NCI-H2107 (cell line): Measurements from ENCODE around the gene CHRNB4.
"Not testable (repeated sequence)": the region's sequence is repeated elsewhere in the genome, so short reads cannot be mapped to it uniquely, and the experiment has no call there.

Experiments used
- DNase-seq: peaks from one replicate; lab custom pipeline; 2025; lab: John Stamatoyannopoulos, UW

Gene CHRNB4

DNA sequence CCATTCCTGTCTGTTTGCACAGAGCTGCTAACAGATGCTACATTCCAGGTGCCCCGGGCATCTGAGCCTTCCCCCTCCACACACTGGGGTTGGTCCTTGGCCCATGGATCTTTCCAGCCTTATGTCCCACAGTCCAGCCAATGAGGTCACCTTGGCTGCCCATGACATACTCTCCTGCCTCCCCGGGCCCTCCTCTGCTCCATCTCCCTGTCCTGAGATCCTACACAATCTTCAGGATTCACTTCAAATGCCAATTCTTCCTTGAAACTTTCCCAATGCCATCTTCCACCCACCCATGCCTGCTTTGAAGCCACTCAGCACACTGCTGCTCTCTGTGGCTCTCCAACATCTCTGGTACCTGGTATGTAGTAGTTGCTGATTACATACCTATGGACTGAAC is 24.5 kb downstream of the CHRNB4 start:
- no peak for DNase-seq

DNA sequence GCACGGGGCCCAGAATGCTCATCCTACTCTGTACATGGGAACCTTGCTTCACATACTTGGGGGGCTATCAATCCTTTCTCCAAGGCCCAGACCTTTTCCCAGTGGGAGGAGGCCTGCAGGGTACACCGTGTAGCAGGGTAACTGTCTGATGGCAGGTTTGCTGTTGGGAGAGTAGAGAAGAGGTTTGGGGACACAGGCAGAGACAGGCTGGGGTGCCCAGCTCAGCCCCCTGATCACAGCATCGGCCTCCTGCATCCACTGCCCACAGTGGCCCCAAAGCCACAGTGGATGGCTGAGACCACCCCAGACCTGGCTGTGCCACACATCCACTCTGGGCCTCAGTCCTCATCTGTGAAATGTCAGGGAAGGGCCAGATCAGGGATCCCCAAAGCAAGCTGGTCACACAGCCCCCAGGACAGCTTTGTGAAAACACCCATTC is 25.8 kb downstream of the CHRNB4 start:
- no peak for DNase-seq

DNA sequence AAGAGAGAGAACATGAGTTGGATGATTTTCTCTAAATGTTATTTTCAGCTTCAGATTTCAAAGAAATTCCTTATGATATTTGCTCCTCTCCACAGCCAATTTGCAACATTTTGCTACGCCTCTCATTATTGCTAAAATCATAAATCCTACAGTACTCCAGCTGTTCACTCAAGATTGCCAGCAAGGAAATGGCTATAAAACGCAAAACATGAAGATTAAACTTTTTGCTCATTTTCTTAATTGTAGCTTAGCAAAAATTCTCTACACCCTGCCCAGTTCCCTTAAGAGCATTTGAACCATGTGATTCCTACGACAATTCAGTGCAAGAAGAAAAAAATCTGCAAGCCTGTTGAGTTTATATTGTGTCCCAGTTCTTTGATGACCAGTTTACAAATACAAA is 27.0 kb downstream of the CHRNB4 start:
- DNase-seq, result no peak

DNA sequence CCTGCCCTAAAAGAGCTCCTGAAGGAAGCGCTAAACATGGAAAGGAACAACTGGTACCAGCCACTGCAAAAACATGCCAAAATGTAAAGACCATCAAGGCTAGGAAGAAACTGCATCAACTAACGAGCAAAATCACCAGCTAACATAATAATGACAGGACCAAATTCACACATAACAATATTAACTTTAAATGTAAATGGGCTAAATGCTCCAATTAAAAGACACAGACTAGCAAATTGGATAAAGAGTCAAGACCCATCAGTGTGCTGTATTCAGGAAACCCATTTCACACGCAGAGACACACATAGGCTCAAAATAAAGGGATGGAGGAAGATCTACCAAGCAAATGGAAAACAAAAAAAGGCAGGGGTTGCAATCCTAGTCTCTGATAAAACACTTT is 31.5 kb downstream of the CHRNB4 start:
- not testable (repeated sequence) for DNase-seq

DNA sequence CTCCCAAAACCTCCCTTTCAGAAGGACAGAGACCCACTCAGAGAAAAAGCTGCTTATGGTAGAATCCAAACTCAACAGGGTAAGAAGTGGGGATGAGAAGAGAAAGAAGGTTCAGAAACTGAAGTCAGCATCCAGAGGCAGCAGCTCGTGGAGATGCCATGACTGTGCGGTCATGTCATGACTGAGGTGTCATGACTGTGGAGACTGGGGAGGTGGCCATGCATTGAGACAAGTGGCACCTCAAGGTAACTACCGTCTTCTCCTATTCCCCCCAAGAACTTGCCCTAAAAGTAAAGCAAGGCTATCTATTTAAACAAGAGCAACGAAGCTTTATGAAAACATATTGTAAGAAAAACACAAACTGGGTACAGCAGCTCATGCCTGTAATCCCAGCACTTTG is 35.3 kb downstream of the CHRNB4 start:
- DNase-seq, result no peak

DNA sequence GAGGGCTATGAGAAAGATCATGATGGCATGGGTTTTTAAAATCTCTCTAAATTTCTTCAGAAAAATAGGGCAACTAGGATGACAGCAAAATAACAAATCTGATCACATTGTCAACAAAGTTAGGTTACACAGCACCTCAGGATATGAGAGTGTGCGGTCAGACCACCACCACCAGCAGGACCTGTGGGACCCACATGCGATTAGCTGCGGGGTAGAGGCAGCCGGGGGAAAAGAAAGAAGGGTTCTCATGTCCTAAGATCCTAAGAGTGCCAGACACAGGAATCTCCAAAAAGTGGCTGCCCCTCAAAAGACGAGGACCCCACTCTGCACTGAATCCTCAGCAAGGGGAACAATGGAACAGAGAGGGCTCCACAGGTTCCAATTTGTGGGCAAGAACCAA is 35.8 kb downstream of the CHRNB4 start:
- DNase-seq, result no peak

DNA sequence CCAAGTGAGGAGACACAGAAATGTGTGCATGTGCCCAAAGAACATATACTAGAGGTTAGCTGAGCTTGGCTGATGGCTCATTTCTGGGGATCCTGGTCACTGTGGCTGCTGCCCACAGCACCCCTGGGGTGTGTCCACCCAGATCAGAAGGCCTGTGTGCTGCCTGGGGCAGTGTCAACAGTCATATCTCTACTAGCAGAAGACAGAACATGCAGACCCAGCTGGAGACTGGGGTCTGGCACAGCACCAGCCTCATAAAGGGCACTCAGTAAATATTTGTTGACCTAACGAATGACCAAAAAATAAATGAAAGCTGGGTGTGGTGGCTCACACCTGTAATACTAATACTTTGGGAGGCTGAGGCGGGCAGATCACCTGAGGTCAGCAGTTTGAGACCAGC is 36.6 kb downstream of the CHRNB4 start:
- DNase-seq, result no peak

DNA sequence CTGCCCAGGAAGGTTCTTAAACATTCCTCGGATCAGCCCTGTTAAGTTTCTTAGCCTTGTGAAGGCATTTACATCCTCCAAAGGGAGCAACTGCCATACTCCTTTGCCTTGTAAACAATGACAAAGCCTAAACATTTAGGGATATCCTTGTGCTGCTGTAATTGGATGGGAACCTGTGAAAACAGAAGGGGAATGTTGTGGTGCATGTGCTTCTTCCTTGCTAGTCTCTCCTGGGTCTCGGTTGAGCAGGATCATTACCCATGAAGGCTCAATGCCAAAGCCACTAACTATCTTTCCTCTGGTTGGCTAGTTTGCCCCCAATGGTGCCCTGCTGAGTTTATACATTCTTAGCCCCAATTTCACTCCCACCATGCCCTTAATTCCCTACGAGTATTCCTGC is 37.5 kb downstream of the CHRNB4 start:
- no peak for DNase-seq

DNA sequence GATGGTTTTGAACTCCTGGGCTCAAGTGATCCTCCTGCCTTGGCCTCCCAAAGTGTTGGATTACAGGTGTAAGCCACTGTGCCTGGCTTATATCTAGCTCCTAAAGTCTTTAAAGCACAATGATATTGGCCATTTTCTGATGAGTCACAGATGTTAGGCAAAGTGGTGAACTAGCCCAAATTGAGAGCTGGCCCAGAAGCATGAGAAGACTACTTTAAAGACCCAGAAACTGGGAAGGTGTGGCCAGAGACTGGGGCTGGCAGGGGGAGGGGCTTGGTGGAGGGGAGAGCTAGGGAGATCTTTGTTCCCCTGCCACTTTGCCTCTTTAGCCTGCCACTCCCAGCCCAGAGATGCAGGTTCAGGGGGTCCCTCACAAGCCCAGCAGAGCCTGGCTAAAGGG is 41.8 kb downstream of the CHRNB4 start:
- no peak for DNase-seq

DNA sequence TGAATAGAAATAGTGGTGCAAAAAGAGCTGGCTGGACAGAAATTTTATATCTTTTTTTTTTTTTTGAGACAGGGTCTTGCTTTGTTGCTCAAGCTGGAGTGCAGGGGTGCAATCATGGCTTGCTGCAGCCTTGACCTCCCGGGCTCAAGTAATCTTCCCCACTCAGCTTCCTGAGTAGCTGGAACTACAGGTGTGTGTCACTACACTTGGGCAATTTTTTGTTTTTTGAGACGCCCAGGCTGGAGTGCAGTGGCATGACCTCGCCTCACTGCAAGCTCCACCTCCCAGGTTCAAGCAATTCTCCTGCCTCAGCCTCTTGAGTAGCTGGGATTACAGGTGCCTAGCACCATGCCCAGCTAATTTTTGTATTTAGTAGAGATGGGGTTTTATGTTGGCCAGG is 42.7 kb downstream of the CHRNB4 start:
- DNase-seq, result no peak

DNA sequence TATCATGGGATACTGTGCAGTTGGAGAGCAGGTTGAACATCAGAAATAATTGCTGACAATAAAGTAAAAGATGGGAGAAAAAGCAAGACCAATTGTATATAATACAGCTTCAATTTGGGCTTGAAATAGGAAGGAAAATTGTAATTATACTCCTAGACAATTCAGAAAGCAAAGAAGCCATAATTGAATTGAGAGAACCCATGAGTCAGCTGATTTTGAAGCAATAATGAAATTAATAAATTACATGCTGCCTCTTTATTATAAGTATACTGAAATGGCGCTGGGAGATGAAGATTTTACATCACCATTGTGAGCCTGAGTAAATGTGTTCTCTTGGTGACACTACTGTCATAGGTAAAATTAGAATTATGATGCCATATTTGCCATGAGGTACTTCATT is 43.4 kb downstream of the CHRNB4 start:
- no peak for DNase-seq

DNA sequence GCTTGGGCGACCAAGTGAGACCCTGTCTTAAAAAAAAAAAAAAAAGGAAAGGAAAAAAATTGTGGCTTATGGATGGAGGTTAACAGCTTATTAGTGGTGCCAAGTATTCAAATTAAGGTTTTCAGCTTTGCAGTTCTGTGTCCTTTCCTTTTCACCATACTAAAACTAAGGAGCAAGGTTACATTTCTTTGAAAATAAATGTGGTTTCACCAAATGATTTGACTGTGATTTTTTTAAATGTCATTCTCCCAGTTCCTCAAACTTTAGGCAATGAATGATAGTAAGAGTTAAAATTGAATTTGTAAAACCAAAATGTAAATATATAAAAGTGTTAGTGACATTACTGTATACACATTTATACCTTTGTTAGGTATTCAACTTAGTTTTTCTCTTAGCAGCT is 66.1 kb downstream of the CHRNB4 start:
- DNase-seq, result no peak
